Ramos (cell line): ENCODE data around the gene FPR1.
"Not testable (repeated sequence)": the region's sequence is repeated elsewhere in the genome, so short reads cannot be mapped to it uniquely, and the experiment has no call there.

ENCODE experiments used
- in situ Hi-C: fragments of 300-500 bp; cut with MboI; formaldehyde crosslinking; loops from one replicate; pipeline ENCODE4 v1.14.3; 2022; ENCODE audit warnings: low sequenced_read_pairs; ENCODE audit not compliant: unreplicated experiment

The FPR1 gene

GRCh38 chr19:51740356-51740755 is 11.3 kb downstream of the FPR1 start:
- in situ Hi-C loops, result no loop called here

- in situ Hi-C loops, result no loop called here
These were observed 12.0 kb downstream of the FPR1 start for GRCh38 chr19:51739466-51740213.

DNA sequence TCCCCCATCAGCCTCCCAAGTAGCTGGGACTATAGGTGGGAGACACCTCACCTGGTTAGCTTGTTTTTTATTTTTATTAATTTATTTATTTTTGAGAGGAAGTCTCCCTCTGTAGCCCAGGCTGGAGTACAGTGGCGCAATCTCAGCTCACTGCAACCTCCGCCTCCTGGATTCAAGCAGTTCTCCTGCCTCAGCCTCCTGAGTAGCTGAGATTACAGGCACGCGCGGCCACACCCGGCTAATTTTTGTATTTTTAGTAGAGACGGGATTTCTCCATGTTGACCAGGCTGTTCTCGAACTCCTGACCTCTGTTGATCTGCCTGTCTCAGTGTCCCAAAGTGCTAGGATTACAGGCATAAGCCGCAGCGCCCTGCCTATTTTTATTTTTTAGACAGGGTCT is 13.2 kb downstream of the FPR1 start:
- in situ Hi-C loops, result not testable (repeated sequence)

DNA sequence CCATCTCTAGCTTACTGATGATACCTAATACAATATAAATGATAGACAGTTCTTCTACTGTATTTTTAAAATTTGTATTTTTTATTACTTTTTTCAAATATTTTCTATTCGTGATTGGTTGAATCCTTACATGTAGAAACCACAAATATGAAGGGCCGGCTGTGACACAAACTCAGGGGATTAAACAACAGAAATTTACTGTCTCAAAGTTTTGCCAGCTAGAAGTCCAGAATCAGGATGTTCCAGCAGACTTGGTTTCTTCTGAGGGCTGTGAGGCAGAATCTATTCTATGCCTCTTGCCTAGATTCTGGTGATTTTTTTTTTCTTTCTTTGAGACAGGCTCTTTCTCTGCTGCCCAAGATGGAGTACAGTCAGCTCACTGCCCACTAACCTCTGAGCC is 13.8 kb downstream of the FPR1 start:
- in situ Hi-C loops, result no loop called here

GRCh38 chr19:51737389-51737788 is 14.3 kb downstream of the FPR1 start:
- in situ Hi-C loops, result no loop called here

DNA sequence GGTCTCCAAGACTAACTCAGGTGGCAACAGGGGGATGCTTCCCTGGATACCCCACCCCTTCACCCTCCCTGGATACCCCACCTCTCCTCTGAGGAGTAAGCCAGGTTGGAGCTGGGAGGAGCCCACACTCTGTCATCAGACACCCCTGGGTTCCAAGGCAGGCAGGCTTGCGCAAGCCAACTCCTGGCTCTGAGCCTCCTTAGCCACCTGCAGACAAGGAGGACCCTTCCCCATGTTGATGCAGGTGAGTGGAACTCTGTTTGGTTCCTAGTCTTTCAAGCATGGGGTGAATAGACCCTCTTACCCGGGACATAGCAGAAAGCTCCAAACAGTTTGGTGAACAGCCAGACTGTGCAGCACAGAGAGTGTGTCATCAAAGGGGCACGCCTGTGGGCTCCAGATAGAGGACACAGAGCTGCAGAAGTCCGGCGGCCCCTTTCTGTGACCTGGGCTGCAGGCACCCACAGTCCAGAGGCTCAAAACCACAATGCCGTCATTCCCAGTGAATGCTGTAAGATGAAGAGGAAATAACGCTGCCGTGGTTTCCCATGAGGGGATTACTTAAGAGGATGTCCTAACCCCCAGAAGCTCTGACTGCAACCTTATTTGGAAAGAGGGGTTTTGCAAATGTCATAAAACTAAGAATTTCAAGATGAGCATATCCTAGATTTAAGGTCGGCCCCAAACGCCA is 15.8 kb downstream of the FPR1 start:
- in situ Hi-C loops, result no loop called here

DNA sequence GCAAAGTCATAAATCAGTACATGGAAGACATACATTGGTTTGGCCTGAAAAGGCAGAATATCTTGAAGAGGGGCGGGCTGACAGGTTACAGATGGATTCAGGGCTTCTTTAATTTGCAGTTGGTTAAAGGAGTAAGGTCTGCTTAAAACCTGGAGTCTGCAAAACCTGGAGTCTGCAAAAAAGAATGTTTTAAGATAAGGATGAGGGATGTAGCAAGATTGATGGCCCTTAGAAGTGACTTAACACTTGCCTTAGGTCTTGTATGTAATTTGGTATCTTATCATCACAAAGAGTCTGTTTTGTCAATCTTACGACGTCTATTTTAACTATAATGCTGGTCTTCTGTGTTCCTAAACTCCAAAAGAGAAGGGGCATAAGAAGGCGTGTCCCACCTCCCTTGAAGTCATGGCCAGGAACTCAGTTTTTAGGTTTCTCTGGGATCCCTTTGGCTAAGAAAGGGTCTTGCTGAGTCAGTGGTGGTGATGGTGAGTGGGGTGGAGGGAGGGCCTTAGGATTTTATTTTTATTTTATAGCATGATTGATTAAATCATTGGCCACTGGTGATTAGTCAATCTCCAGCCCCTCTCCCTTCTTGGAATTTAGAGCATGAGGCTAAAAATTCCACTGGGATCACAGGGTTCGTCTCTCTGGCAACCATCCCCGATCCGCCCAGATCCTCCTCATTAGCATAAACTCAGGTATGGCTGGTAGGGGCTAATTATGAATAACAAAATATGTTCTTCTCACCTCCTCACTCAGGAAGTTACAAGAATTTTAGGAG is 17.7 kb downstream of the FPR1 start:
- in situ Hi-C loops, result no loop called here

DNA sequence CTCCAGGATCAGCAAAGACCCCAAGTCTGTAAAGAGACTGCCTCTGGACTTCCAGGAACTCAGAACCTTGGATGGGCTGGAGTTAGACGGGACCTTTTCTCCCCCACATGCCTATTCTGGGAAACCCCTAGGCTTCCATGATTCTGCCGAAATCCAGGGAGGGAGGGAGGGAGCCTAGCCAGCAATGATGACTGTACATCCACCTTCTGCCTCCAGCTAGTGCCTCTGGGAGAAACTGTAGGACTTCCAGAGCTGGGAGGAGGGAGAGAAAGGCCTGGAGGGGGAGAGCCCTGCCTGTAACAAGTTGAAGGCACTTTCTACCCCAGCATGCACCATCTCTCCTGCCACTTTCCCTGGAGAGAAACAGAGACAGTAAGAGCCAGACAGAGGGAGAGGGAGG is 21.9 kb downstream of the FPR1 start:
- in situ Hi-C loops, result no loop called here

DNA sequence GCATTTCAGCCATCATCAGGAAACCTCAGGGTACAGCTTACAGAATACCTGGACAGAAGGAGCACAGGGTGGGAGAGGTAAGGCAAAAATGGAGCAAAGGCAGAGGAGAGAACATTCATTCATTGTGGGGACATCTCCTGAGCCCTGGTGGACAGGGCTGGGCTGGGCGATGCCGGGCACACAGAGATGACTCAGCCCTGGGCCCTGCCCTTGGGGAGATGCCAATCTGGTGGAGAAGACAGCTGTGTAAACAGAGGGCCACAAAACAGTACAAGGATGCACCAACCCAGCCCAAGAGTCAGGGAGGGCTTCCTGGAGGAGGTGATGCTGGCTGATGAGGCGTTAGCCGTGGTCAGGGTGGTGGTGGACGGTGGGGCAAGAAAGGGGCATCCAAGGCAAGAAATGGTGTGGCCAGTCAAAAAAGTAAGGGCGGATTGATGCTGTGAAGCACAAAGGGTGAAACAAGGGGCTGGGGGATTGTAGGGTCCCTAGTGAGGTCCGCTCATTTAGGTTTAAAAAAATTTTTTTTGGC is 24.3 kb downstream of the FPR1 start:
- in situ Hi-C loops, result no loop called here

- in situ Hi-C loops, result no loop called here
These were observed 25.6 kb downstream of the FPR1 start for GRCh38 chr19:51726049-51726448.

GRCh38 chr19:51724543-51724942 is 27.1 kb downstream of the FPR1 start:
- in situ Hi-C loops, result no loop called here

DNA sequence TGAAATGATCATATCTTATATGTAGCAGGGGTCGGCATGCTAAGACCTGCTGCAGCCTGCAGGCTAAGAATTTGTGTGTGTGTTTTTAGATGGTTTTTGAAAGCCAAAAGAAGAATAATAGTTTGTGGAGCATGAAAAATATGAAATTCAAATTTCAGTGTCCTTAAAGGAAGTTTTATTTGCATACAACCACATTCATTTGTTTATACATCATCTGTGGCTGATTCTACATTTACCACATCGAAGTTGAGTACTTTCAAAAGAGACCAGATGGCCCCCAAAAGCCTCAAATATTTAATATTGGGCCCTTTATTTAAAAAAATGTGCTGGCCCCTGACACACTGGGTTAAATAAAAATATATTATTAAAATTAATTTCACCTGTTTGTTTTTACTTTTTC is 29.2 kb downstream of the FPR1 start:
- in situ Hi-C loops, result no loop called here

GRCh38 chr19:51721905-51722304 is 29.8 kb downstream of the FPR1 start:
- in situ Hi-C loops, result no loop called here

DNA sequence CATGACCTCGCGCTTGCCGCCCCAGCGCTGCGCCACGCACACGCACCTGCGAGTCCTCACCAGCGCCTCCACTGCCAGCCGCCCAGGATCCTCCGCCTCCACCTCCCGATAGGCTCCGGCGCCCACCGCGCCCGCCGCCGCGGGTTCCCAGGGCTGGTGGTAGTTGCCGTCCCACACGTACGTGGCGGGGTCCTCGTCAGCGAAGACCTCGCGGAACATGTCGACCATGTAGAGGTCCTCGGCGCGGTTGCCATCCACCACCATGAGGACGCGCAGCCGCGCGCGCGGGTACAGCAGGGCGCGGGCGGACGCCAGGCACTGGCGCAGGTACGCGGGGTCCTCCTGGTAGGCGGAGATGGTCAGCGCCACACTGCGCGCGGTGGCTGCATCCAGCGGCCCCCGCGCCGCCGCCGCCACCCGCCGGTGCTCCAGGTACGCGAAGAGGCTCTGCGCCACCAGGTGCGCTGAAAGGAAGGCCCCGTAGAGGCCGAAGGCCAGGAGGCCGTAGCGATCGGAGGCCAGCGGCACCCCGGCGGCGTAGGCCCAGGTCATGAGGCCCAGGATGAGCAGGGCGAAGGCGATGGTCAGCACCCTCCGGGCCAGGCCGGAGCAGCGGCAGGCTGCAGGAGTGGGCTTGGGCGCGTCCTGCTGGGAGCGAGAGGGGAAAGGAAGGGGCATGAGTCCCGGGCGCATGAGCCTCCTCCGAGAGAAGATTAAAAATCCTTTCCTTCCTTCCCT is 32.3 kb downstream of the FPR1 start:
- in situ Hi-C loops, result no loop called here

- in situ Hi-C loops, result no loop called here
These were observed 34.8 kb downstream of the FPR1 start for GRCh38 chr19:51716925-51717324.

DNA sequence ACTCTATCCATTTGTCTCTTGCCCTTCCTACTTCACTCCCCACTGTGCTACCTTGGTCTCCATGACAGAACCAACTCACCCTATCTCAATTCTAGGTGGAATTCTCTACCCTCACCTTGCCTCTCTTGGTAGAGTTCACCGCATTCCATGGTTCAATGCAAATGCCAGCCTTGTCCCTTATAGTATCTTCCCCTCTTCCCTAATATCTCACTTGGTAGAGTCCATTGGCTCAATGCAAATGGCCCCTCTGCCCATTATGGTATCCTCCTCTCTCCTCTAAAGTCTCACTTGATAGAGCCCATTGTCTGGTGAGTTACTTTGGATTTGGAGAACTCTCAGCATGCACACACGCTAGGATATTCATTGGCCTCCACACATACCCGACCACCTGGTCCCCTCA is 35.8 kb downstream of the FPR1 start:
- in situ Hi-C loops, result no loop called here

GRCh38 chr19:51714848-51715247 is 36.8 kb downstream of the FPR1 start:
- in situ Hi-C loops, result no loop called here

GRCh38 chr19:51713319-51714285 is 38.1 kb downstream of the FPR1 start:
- in situ Hi-C loops, result no loop called here

DNA sequence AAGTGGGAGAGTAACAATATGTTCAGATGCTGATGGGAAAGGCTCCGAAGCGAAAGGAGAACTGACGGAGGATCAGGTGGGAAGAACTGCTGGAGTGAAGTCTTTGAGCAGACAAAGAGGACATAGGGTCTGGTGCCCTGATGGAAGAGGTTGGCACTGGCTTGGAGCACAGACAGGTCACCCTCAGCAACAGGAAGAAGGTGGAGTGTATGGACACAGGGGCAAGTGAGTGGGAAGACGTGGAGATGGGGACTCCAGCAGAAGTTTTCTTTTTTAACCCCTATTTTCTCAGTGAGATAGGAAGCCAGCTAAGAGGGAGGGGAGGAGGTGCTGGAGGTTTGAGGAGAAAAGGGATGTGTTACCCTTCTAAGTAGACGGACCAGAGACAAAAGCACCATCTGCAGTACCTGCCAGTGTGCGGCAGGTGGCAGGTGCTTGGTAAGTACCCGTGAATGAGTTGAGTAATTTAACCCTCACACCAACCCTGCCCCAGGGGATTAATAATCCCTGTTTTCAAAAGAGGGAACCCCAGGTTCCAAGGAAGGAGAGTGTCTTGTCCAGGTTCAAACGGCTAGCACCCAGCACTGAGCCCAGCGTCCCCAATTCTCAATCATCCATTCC is 39.1 kb downstream of the FPR1 start:
- in situ Hi-C loops, result no loop called here
